Upper lobe of right lung (tissue), 1 donor: ENCODE results near the gene PCDHGA1. TPM values are rescaled to one million over a fixed set of nuclear protein-coding genes. Genes with fewer than 3 reads are reported as not detected.

Experiments used
- ATAC-seq: fragments of 200-7000 bp; cut with Tn5 transposase; one replicate; pipeline ENCODE4 v1.9.1; 2020; ENCODE audit warnings: mild to moderate bottlenecking, moderate library complexity
- DNase-seq: peaks from one replicate; pipeline ENCODE4 v3.0.0-alpha.2; 2020
- H3K27ac ChIP-seq: fragments of 200-600 bp; one replicate; pipeline ENCODE4 v1.8.0; 2022
- H3K27me3 ChIP-seq: fragments of 200-600 bp; one replicate; pipeline ENCODE4 v1.8.0; 2022; ENCODE audit warnings: mild to moderate bottlenecking
- H3K36me3 ChIP-seq: fragments of 200-600 bp; one replicate; pipeline ENCODE4 v1.8.0; 2022
- H3K4me1 ChIP-seq: fragments of 200-600 bp; one replicate; pipeline ENCODE4 v1.8.0; 2022
- H3K4me3 ChIP-seq: fragments of 200-600 bp; one replicate; pipeline ENCODE4 v1.8.0; 2022; ENCODE audit warnings: mild to moderate bottlenecking
- H3K9me3 ChIP-seq: fragments of 200-600 bp; one replicate; pipeline ENCODE4 v1.8.0; 2022
- CTCF ChIP-seq: fragments of 200-600 bp; IDR thresholded peaks from one replicate; pipeline ENCODE4 v1.8.0; 2022; ENCODE audit warnings: antibody characterized with exemption
- intact Hi-C: fragments of 100-400 bp; cut with DNase I; formaldehyde crosslinking; loops from one replicate; pipeline ENCODE4 v1.11.0; 2022
- total RNA-seq: library from RNA; stranded (reverse); fragmentation: NEBNext Ultra II Directional; extraction: Animal tissue kit (Norgen Biotek cat#: 25700); gene quantifications from one replicate; pipeline ENCODE4 v1.2.1, GENCODE V29; 2021
- donor health status: DM: no; HTN: yes; CAD: no; lungs with severe emphysema.

The PCDHGA1 gene
- total RNA-seq, 1 donor from 2014 or later: 0.46 TPM

DNA sequence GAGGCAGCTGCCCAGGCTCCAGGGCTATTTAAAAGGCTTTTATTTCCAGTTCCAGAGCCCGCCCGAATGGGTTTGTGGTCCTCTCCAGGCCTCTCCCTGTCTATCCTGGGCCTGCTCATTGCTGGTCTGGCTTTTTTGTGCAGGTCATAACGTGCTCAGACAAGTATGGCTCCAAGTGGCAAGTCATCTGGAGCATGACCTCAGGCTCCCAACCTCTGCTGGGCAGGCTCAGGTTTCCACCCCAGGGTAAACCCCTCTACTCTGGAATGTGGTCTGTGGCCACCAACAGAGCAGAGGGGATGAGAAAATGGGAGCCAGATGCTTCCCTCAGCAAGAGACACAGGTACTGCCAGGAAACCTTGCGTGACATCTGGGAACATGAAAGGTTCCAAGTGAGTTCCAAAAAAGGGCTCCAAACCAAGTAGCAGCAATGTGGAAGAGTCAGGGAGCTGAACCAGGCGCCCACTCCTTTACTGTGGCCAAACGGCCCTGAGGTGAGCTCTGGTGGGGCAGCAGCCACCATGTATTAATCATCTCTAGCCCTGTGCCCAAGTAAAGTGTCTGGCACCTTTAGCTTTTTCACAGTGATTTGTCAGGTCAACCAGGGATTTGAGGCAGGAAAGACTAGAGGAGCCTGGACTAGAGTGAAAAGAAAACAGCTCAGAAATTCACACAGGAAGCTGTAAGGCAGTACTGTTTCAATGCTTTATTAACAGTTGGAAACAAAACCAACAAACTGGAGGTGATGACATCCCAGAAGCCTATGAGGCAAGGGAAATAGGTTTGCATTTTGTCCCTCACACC, 184.2 kb downstream of the PCDHGA1 start:
- no peaks in the 10 kb centered on the region for H3K9me3 ChIP-seq
- no peak for ATAC-seq
- peaks cover 42% of the 10 kb centered on the region for H3K36me3 ChIP-seq
- peaks cover 44% of the 10 kb centered on the region for H3K4me1 ChIP-seq
- no peak for DNase-seq
- intact Hi-C loops: no loop called here
- peak overlapping the region; percentile 56 for H3K4me3 ChIP-seq
- H3K27me3 ChIP-seq: no peaks in the 10 kb centered on the region
- peak overlapping the region; percentile 76 for H3K27ac ChIP-seq
- TF ChIP-seq CTCF: no peak

- peaks cover 47% of the 10 kb centered on the region for H3K4me1 ChIP-seq
- peak overlapping the region; percentile 76 for H3K27ac ChIP-seq
- TF ChIP-seq CTCF: no peak
- DNase-seq: no peak
- intact Hi-C loops: no loop called here
- no peak overlapping the region for H3K4me3 ChIP-seq
- ATAC-seq: no peak
- peaks cover 48% of the 10 kb centered on the region for H3K36me3 ChIP-seq
- H3K9me3 ChIP-seq: no peaks in the 10 kb centered on the region
- H3K27me3 ChIP-seq: no peaks in the 10 kb centered on the region
Measured at GRCh38 chr5:141515141-141515540, 184.8 kb downstream of the PCDHGA1 start.

- no peak for TF ChIP-seq CTCF
- peaks cover 47% of the 10 kb centered on the region for H3K36me3 ChIP-seq
Measured at GRCh38 chr5:141515946-141516671, 185.8 kb downstream of the PCDHGA1 start.

DNA sequence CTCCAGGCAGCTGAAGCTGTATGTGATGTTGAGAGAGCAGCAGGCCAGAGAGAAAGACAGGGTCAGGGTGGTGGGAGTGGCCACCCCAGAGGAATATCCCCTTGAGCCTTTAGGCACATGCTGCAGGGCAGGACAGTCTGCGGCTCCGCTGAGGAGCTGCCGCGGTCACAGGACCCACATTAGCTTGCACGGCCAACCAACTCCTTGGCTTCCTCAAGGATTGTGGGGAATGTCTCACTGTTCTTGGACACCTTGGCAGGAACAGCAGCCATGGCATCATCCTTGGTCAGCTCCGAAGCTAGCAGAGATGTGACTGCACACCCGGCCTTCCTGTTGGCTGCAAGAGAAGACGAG, 186.3 kb downstream of the PCDHGA1 start:
- Histone ChIP-seq H3K36me3 (peaks cover 42% of the 10 kb centered on the region), H3K27ac (peak overlapping the region; percentile 76), H3K27me3 (no peaks in the 10 kb centered on the region), H3K4me1 (peaks cover 62% of the 10 kb centered on the region), H3K9me3 (no peaks in the 10 kb centered on the region), H3K4me3 (no peak overlapping the region)
- no peak for TF ChIP-seq CTCF
- intact Hi-C loops: no loop called here
- ATAC-seq: no peak
- DNase-seq: no peak

More at GRCh38 chr5:141515946-141516671, 185.8 kb downstream of the PCDHGA1 start:
- H3K27ac ChIP-seq: peak overlapping the region; percentile 76
- DNase-seq (no peak), ATAC-seq (no peak)
- H3K9me3 ChIP-seq: no peaks in the 10 kb centered on the region
- no peak overlapping the region for H3K4me3 ChIP-seq
- intact Hi-C loops: no loop called here
- H3K4me1 ChIP-seq: peaks cover 56% of the 10 kb centered on the region
- no peaks in the 10 kb centered on the region for H3K27me3 ChIP-seq

DNA sequence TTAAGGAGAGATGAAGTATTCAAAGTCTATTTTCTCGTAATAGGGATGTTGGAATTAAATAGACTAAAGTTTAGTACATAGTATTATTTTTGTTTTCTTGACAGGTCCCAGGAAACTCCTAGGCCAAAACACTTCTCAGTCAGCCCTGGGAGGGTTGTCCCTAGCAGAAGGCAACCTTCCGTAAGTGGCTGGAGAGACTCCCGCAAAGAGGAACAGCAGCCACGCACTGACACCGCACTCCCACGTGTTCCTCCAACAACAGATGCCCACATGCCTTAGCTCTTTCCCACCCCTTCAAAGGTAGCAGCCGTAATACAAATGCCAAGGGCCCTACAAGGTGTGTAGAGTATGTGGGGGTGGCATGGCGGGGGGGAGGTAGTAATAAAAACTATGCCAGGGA, 187.0 kb downstream of the PCDHGA1 start:
- no peak for DNase-seq
- H3K36me3 ChIP-seq: peaks cover 38% of the 10 kb centered on the region
- H3K27ac ChIP-seq: peak overlapping the region; percentile 76
- no peak overlapping the region for H3K4me3 ChIP-seq
- no peak for TF ChIP-seq CTCF
- ATAC-seq: no peak
- intact Hi-C loops: no loop called here
- no peaks in the 10 kb centered on the region for H3K27me3 ChIP-seq
- no peaks in the 10 kb centered on the region for H3K9me3 ChIP-seq
- H3K4me1 ChIP-seq: peaks cover 64% of the 10 kb centered on the region
